SH-SY5Y (cell line): ENCODE data around the gene DCDC2B.

ENCODE experiments used
- GATA2 ChIP-seq: IDR thresholded peaks from 2 replicates; pipeline ENCODE4 v1.6.1; 2011; ENCODE audit warnings: mild to moderate bottlenecking, low read depth, low read length
- GATA3 ChIP-seq: IDR thresholded peaks from 2 replicates; pipeline ENCODE4 v1.6.1; 2011; ENCODE audit warnings: low read depth, mild to moderate bottlenecking, low read length, moderate library complexity

GRCh38 chr1:32239790-32240139 lies 30.9 kb downstream of the DCDC2B start:
- TF ChIP-seq GATA2 (no peak), GATA3 (no peak)
